ENCODE results near the gene DAW1.

DAW1 gene

DNA sequence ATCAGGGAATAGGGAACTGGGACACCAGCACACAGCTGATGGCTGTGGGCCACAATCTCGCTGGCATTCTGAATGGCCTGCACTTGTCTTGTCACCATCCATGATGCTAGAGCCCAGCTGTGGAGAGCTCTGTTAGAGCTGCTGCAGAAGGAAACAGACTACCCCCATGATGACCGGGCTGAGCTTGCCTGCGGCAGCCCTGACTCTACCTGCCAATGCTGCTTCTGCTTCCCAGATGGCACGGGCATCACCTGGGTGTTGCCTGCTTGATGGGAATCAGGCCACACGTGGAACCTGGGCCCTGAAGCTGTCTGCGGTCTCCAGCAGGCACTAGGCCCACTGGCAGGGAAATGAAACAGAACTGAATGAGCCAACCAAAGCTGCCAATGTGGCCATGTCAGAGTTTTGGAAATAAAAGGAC is 11.2 kb upstream of the DAW1 start:
- DNase-seq (ENCODE audit: low read depth), result no peak
- no peak overlapping the region for H3K4me3 ChIP-seq (replicated peaks; ENCODE audit: low read depth, low read length)

DNA sequence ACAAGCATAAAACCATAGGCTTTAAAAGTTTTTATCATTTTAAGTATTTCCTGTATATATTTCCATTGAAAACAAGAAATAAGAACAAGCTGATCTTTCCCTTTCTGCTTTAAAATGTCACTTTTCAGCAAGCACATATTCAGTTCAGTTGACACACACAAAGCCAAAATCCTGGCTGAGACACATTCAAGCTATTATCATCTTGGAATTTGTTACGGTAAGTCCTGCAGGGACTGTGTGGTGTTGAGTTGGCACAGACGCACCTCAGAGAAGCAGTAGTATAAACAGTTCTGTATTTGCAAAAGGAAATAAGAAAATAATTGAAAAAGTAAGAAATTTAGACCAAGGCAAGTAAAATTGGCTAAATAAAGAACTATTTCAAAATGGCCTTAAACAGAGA is 10.4 kb upstream of the DAW1 start:
- no peak overlapping the region for H3K4me3 ChIP-seq (replicated peaks; ENCODE audit: low read depth, low read length)
- peak; percentile 44 for DNase-seq (ENCODE audit: low read depth)
- TF ChIP-seq, protein P1, sequence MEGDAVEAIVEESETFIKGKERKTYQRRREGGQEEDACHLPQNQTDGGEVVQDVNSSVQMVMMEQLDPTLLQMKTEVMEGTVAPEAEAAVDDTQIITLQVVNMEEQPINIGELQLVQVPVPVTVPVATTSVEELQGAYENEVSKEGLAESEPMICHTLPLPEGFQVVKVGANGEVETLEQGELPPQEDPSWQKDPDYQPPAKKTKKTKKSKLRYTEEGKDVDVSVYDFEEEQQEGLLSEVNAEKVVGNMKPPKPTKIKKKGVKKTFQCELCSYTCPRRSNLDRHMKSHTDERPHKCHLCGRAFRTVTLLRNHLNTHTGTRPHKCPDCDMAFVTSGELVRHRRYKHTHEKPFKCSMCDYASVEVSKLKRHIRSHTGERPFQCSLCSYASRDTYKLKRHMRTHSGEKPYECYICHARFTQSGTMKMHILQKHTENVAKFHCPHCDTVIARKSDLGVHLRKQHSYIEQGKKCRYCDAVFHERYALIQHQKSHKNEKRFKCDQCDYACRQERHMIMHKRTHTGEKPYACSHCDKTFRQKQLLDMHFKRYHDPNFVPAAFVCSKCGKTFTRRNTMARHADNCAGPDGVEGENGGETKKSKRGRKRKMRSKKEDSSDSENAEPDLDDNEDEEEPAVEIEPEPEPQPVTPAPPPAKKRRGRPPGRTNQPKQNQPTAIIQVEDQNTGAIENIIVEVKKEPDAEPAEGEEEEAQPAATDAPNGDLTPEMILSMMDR (IDR thresholded peaks at IDR 0.05; ENCODE audit: low read length, missing control alignments), result no peak

More for the DNA sequence above, 11.2 kb upstream of the DAW1 start:
- TF ChIP-seq, protein P1 (IDR thresholded peaks at IDR 0.05; ENCODE audit: low read length, missing control alignments), result no peak

DNA sequence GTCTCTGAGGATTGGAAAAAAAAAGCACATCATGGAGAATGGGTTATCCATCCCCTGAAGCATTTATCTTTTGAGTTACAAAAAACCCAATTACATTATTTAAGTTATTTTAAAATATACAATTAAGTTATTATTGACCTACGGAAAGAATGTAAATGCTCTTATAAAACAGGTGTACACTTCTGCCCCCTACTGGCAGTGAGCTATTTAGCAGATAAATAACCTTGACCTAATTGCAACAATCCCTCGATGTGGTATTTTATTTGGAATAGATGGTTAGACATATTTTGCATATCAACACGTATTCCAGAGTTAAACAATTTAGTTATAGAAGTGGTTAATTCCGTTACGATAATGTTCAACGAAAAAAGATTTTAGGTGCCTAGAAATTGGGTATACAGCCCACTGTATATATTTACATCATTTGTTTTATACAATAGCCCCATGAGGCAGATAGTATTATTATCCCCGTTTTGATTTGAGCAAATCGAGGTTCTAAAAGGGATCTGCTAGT is 9.1 kb upstream of the DAW1 start:
- TF ChIP-seq, protein P1 (IDR thresholded peaks at IDR 0.05; ENCODE audit: low read length, missing control alignments), result peak; percentile 71

DNA sequence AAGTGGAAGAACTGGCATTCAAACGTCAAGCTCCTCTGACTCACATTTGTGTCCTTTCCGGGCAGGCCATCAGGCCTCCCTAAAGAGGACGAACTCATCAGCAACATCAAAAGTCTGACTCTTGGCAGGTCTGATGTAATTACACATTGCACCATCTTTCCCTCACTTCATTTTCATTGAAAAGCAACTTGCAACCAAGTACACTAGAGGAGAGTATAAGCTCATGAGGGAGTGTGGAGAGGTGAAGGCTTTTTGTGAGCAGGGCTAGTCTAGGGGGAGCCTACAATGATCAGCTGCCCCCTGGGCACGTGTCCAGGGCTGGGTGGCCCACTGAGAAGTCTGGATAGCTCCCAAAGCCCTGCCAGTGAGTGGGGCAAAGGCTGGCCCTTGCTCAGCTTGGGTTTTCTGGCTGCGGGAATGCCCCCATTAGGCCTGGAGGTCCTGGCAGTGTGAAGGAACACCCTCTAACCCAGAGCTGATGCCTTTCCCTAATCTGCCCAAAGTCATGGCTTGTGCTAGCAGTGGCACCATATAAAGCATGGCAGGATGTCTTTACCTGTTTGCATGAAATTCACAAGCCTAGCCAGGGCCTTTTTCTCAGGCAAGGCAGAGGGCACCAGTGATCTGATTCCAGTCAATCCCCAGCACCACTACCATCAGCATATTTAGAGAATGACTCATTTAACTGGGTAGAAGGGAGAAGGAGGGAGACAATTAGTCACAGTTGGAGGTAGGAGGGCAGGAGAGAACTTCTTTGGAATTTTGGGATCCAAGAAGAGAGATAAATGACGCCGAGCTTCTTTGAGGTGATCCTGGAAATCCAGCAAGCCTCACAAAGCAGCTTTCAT is 8.5 kb upstream of the DAW1 start:
- peak; percentile 97 for DNase-seq (ENCODE audit: low read depth)
- no peak overlapping the region for H3K4me3 ChIP-seq (replicated peaks; ENCODE audit: low read depth, low read length)
- TF ChIP-seq, protein P1 (IDR thresholded peaks at IDR 0.05; ENCODE audit: low read length, missing control alignments), result no peak

More for the DNA sequence above, 9.1 kb upstream of the DAW1 start:
- no peak overlapping the region for H3K4me3 ChIP-seq (replicated peaks; ENCODE audit: low read depth, low read length)
- peak; percentile 89 for DNase-seq (ENCODE audit: low read depth)

DNA sequence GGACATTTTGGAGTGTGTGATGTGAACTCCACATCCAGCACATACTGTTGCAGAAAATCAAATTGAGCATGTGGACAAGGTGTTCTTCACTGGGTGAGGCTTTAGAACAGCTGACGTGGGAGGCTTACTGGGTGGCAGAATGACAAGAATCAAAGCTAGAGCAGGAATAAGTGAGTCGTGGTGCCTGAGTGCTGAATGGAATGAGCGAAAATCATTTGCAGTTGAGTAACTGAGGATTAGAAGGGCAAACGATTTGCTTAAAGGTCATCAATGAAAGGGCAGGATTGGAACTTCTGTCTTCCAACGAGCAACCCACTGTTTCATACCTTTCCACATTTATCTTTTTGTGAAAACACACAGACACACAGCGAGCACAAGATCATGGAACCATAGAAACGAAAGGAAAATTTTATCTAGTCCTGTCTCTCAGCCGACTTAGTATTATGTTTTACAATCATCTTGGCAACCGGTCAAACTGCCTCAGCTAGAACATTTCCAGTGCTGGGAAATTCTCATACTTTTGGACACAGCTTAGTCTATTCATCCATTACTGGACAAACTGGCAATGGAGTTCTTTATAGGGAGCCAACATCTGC is 7.2 kb upstream of the DAW1 start:
- TF ChIP-seq, protein P1 (IDR thresholded peaks at IDR 0.05; ENCODE audit: low read length, missing control alignments), result no peak
- H3K4me3 ChIP-seq (replicated peaks; ENCODE audit: low read depth, low read length), result peak overlapping the region; percentile 36
- DNase-seq (ENCODE audit: low read depth), result peak; percentile 92

DNA sequence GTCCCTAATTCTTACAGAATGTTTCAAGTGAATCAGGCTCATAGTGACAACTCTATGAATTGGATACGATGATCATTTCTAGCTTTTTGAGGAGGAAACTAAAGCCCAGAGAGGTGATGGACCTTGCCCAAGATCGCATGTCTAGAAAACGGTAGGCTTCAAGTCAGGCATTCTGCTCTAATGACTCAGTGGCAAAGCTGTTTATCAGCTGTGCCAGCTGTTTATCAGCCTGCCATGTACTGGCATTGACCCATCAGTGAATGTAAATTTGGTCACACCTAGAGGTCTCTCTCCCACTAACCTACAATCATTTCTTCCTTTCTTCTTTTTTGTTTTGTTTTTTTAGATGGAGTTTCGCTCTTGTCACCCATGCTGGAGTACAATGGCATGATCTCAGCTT is 6.1 kb upstream of the DAW1 start:
- DNase-seq (ENCODE audit: low read depth), result no peak
- TF ChIP-seq, protein P1 (IDR thresholded peaks at IDR 0.05; ENCODE audit: low read length, missing control alignments), result no peak
- H3K4me3 ChIP-seq (replicated peaks; ENCODE audit: low read depth, low read length), result no peak overlapping the region

All from fibroblast of pulmonary artery (primary cell).